ENCODE data around the gene SFMBT2. TPM values are rescaled to one million over a fixed set of nuclear protein-coding genes. Genes with fewer than 3 reads are reported as not detected.
"Not testable (repeated sequence)": the region's sequence is repeated elsewhere in the genome, so short reads cannot be mapped to it uniquely, and the experiment has no call there.

The SFMBT2 gene
- total RNA-seq, 1 experiment from 2014 or later = 7.4 TPM

DNA sequence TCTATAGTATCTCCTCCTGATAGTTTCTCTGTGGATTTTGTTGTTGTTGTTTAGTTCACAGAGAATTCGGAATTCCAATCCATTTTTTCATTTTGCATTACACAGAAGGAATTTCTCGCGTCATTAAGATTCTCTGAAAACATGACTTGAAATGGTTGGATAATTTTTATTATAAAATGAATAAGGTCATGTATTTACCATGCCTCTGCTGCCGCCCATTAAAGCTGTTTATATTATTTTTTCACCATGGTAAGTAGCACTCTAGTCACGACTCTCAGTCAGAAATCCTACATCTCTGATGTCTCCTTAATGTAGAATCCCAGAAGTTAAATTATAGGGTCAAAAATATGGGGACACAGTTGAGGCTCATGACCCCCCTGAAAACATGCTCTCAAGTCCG is 19.1 kb downstream of the SFMBT2 start:
- no peak overlapping the region for H3K27ac Mint-ChIP-seq (ENCODE audit: low read depth, unreplicated experiment)
- peaks cover 6% of the 10 kb centered on the region for H3K4me1 Mint-ChIP-seq (ENCODE audit: insufficient read depth, unreplicated experiment)
- CTCF ChIA-PET = no interaction called here
- H3K36me3 Mint-ChIP-seq (ENCODE audit: insufficient read depth, unreplicated experiment) = no peaks in the 10 kb centered on the region
- H3K27me3 Mint-ChIP-seq (ENCODE audit: insufficient read depth, unreplicated experiment) = no peaks in the 10 kb centered on the region
- POLR2A ChIA-PET = no interaction called here
- TF ChIP-seq, protein P1, sequence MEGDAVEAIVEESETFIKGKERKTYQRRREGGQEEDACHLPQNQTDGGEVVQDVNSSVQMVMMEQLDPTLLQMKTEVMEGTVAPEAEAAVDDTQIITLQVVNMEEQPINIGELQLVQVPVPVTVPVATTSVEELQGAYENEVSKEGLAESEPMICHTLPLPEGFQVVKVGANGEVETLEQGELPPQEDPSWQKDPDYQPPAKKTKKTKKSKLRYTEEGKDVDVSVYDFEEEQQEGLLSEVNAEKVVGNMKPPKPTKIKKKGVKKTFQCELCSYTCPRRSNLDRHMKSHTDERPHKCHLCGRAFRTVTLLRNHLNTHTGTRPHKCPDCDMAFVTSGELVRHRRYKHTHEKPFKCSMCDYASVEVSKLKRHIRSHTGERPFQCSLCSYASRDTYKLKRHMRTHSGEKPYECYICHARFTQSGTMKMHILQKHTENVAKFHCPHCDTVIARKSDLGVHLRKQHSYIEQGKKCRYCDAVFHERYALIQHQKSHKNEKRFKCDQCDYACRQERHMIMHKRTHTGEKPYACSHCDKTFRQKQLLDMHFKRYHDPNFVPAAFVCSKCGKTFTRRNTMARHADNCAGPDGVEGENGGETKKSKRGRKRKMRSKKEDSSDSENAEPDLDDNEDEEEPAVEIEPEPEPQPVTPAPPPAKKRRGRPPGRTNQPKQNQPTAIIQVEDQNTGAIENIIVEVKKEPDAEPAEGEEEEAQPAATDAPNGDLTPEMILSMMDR (IDR thresholded peaks at IDR 0.05; ENCODE audit: unreplicated experiment) = no peak
- no peak overlapping the region for H3K4me3 Mint-ChIP-seq (ENCODE audit: unreplicated experiment)
- no TSS peak for BruUV-seq (replicated peaks)
- DNase-seq (ENCODE audit: unreplicated experiment) = no peak
- intact Hi-C loops (cut with micrococcal nuclease) = no loop called here
- H3K9me3 Mint-ChIP-seq (ENCODE audit: unreplicated experiment) = no peaks in the 10 kb centered on the region

DNA sequence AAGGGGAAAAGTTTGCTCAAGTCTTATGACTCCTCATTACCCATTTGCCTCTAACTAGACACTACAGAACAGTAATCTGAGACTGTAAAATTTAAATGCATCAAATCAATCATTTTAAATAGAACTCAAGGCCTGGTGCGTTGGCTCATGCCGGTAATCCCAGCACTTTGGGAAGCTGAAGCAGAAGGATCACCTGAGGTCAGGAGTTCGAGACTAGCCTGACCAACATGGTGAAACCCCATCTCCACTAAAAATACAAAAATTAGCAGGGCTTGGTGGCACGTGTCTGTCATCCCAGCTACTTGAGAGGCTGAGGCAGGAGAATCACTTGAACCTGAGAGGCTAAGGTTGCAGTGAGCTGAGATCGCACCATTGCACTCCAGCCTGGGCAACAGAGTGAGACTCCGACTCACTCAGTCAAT is 20.1 kb downstream of the SFMBT2 start:
- intact Hi-C loops (cut with micrococcal nuclease); H3K9me3 Mint-ChIP-seq (ENCODE audit: unreplicated experiment): not testable (repeated sequence)

DNA sequence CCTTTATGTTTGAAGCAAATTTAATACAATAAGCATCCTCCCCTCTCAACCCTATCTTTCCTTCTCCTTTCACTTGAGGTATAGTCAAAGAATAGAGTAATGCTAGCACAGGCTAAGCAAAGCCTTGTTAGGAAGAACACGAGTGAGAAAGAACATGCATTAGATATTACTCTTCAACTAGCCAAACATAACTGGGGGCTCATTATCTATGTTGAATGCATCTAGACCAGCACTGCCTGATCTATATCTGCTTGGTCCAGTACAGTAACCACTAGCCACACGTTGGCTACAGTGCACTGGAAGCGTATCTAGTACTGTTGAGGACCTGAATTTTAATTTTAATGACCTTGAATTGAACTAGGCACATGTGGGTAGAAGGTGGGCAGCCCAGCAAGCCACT is 21.0 kb downstream of the SFMBT2 start:
- intact Hi-C loops (cut with micrococcal nuclease) = no loop called here
- POLR2A ChIA-PET = no interaction called here
- CTCF ChIA-PET = no interaction called here

More for the DNA sequence above, 20.1 kb downstream of the SFMBT2 start:
- BruUV-seq (replicated peaks); CTCF ChIA-PET; POLR2A ChIA-PET; DNase-seq (ENCODE audit: unreplicated experiment); H3K27me3 Mint-ChIP-seq (ENCODE audit: insufficient read depth, unreplicated experiment); H3K27ac Mint-ChIP-seq (ENCODE audit: low read depth, unreplicated experiment); H3K36me3 Mint-ChIP-seq (ENCODE audit: insufficient read depth, unreplicated experiment); H3K4me3 Mint-ChIP-seq (ENCODE audit: unreplicated experiment): not testable (repeated sequence)
- H3K4me1 Mint-ChIP-seq (ENCODE audit: insufficient read depth, unreplicated experiment) = peaks cover 12% of the 10 kb centered on the region

DNA sequence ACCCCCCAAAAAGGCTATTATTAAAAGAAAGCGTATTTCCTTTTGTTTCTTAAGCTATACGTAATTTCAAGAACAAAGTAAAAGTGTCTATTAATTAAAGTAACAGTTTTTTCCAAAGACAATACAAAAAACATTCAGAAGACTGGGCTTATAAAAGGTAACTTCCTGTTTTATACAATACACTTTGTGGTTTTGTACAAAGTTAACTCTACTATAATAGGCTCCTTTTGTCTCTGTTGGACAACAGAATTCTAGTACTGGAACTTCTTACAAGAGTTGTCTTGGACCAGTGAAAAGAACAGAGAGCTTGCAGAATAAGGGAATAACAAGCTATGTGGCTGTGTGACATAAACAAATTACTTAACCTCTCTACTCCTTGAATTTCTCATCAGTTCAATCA is 21.5 kb downstream of the SFMBT2 start:
- TF ChIP-seq, protein P1 (IDR thresholded peaks at IDR 0.05; ENCODE audit: unreplicated experiment) = no peak
- H3K4me3 Mint-ChIP-seq (ENCODE audit: unreplicated experiment) = no peak overlapping the region
- no peak for DNase-seq (ENCODE audit: unreplicated experiment)
- no peaks in the 10 kb centered on the region for H3K9me3 Mint-ChIP-seq (ENCODE audit: unreplicated experiment)
- CTCF ChIA-PET = no interaction called here
- H3K4me1 Mint-ChIP-seq (ENCODE audit: insufficient read depth, unreplicated experiment) = peaks cover 22% of the 10 kb centered on the region
- intact Hi-C loops (cut with micrococcal nuclease) = no loop called here
- no TSS peak for BruUV-seq (replicated peaks)
- no peaks in the 10 kb centered on the region for H3K27me3 Mint-ChIP-seq (ENCODE audit: insufficient read depth, unreplicated experiment)
- no peaks in the 10 kb centered on the region for H3K36me3 Mint-ChIP-seq (ENCODE audit: insufficient read depth, unreplicated experiment)
- no peak overlapping the region for H3K27ac Mint-ChIP-seq (ENCODE audit: low read depth, unreplicated experiment)
- POLR2A ChIA-PET = interaction anchor here (0.6 kb wide), 1 partner anchor 86 kb away, joined by 6 read pairs; no protein-coding TSS in a partner anchor

More for the DNA sequence above, 21.0 kb downstream of the SFMBT2 start:
- TF ChIP-seq, protein P1 (IDR thresholded peaks at IDR 0.05; ENCODE audit: unreplicated experiment) = no peak
- Mint-ChIP-seq H3K36me3 (ENCODE audit: insufficient read depth, unreplicated experiment) (no peaks in the 10 kb centered on the region), H3K27ac (ENCODE audit: low read depth, unreplicated experiment) (no peak overlapping the region), H3K27me3 (ENCODE audit: insufficient read depth, unreplicated experiment) (no peaks in the 10 kb centered on the region), H3K4me1 (ENCODE audit: insufficient read depth, unreplicated experiment) (peaks cover 21% of the 10 kb centered on the region), H3K4me3 (ENCODE audit: unreplicated experiment) (no peak overlapping the region), H3K9me3 (ENCODE audit: unreplicated experiment) (no peaks in the 10 kb centered on the region)
- no peak for DNase-seq (ENCODE audit: unreplicated experiment)
- no TSS peak for BruUV-seq (replicated peaks)

DNA sequence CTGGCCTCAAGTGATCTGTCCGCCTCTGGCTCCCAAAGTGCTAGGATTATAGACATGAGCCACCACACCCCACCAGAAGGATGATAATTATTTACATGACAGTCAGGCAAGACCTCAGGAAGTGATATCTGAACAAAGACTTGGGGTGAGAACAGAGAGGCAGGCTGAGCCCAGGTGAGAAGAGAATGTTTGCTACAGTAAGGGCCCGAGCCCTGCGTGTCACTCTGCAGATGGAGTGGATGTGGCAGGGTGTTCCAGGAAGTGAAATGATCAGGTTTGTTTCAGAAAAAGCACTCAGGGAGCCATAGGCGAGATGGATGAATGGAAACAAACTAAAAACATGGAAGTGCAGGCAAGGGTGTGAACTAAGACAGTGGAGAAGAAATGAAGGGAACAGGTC is 22.2 kb downstream of the SFMBT2 start:
- TF ChIP-seq, protein P1 (IDR thresholded peaks at IDR 0.05; ENCODE audit: unreplicated experiment) = no peak
- H3K27ac Mint-ChIP-seq (ENCODE audit: low read depth, unreplicated experiment) = no peak overlapping the region
- POLR2A ChIA-PET = no interaction called here
- no peak for DNase-seq (ENCODE audit: unreplicated experiment)
- no peak overlapping the region for H3K4me3 Mint-ChIP-seq (ENCODE audit: unreplicated experiment)
- CTCF ChIA-PET = no interaction called here
- no peaks in the 10 kb centered on the region for H3K27me3 Mint-ChIP-seq (ENCODE audit: insufficient read depth, unreplicated experiment)
- no peaks in the 10 kb centered on the region for H3K36me3 Mint-ChIP-seq (ENCODE audit: insufficient read depth, unreplicated experiment)
- H3K4me1 Mint-ChIP-seq (ENCODE audit: insufficient read depth, unreplicated experiment) = peaks cover 22% of the 10 kb centered on the region
- no TSS peak for BruUV-seq (replicated peaks)
- intact Hi-C loops (cut with micrococcal nuclease) = no loop called here
- H3K9me3 Mint-ChIP-seq (ENCODE audit: unreplicated experiment) = no peaks in the 10 kb centered on the region

DNA sequence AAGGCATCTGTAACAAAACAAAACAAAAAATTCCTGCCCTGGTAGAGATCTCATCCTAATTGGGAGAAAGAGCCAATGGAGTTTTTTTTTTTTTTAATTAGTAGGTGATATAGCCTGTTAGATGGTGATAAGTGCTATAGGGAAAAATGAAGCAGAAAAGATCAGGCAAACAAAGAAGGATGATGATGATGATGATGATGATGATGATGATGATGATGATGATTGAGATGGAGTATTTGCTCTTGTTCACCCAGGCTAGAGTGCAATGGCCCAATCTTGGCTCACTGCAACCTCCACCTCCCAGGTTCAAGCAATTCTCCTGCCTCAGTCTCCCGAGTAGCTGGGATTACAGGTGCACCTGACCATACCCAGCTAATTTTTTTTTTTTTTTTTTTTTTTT is 22.7 kb downstream of the SFMBT2 start:
- H3K36me3 Mint-ChIP-seq (ENCODE audit: insufficient read depth, unreplicated experiment); DNase-seq (ENCODE audit: unreplicated experiment); H3K9me3 Mint-ChIP-seq (ENCODE audit: unreplicated experiment); BruUV-seq (replicated peaks); intact Hi-C loops (cut with micrococcal nuclease); H3K4me3 Mint-ChIP-seq (ENCODE audit: unreplicated experiment); POLR2A ChIA-PET; H3K27ac Mint-ChIP-seq (ENCODE audit: low read depth, unreplicated experiment); H3K27me3 Mint-ChIP-seq (ENCODE audit: insufficient read depth, unreplicated experiment): not testable (repeated sequence)
- H3K4me1 Mint-ChIP-seq (ENCODE audit: insufficient read depth, unreplicated experiment) = peaks cover 22% of the 10 kb centered on the region
- CTCF ChIA-PET = interaction anchor here (0.6 kb wide), 1 partner anchor 470 kb away, joined by 3 read pairs; no protein-coding TSS in a partner anchor
